ENCODE measurements around the gene PSG1.
"Not testable (repeated sequence)": the region's sequence is repeated elsewhere in the genome, so short reads cannot be mapped to it uniquely, and the experiment has no call there.

- not testable (repeated sequence) for TF ChIP-seq RXRA (IDR thresholded peaks at IDR 0.05); CTCF (IDR thresholded peaks at IDR 0.05; ENCODE audit: low read depth, low read length, missing input control); SP1 (IDR thresholded peaks at IDR 0.05); RAD21 (IDR thresholded peaks at IDR 0.05); JUND (IDR thresholded peaks at IDR 0.05); EGR1 (IDR thresholded peaks at IDR 0.05; ENCODE audit: low read depth in 2 of 2); MAX (IDR thresholded peaks at IDR 0.05)
- TF ChIP-seq, protein P1, sequence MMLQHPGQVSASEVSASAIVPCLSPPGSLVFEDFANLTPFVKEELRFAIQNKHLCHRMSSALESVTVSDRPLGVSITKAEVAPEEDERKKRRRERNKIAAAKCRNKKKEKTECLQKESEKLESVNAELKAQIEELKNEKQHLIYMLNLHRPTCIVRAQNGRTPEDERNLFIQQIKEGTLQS (IDR thresholded peaks at IDR 0.05): not testable (repeated sequence)
- TF ChIP-seq, protein P2, sequence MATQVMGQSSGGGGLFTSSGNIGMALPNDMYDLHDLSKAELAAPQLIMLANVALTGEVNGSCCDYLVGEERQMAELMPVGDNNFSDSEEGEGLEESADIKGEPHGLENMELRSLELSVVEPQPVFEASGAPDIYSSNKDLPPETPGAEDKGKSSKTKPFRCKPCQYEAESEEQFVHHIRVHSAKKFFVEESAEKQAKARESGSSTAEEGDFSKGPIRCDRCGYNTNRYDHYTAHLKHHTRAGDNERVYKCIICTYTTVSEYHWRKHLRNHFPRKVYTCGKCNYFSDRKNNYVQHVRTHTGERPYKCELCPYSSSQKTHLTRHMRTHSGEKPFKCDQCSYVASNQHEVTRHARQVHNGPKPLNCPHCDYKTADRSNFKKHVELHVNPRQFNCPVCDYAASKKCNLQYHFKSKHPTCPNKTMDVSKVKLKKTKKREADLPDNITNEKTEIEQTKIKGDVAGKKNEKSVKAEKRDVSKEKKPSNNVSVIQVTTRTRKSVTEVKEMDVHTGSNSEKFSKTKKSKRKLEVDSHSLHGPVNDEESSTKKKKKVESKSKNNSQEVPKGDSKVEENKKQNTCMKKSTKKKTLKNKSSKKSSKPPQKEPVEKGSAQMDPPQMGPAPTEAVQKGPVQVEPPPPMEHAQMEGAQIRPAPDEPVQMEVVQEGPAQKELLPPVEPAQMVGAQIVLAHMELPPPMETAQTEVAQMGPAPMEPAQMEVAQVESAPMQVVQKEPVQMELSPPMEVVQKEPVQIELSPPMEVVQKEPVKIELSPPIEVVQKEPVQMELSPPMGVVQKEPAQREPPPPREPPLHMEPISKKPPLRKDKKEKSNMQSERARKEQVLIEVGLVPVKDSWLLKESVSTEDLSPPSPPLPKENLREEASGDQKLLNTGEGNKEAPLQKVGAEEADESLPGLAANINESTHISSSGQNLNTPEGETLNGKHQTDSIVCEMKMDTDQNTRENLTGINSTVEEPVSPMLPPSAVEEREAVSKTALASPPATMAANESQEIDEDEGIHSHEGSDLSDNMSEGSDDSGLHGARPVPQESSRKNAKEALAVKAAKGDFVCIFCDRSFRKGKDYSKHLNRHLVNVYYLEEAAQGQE (IDR thresholded peaks at IDR 0.05): not testable (repeated sequence)
Observed at GRCh38 chr19:42832746-42833442, 46.6 kb downstream of the PSG1 start.

Measured in liver (tissue), 3 donors.